GM23338 (cell line): ENCODE results near the gene USP31. TPM values are rescaled to one million over a fixed set of nuclear protein-coding genes. Genes with fewer than 3 reads are reported as not detected.
A peak's percentile ranks its signal among the peaks of the same experiment; 100 is the strongest.

Experiments used
- ATAC-seq: fragments of 200-7000 bp; cut with Tn5 transposase; 3 replicates; pipeline ENCODE4 v1.9.1; 2020
- DNase-seq: peaks from one replicate; pipeline ENCODE4 v3.0.0-alpha.2; 2015; ENCODE audit warnings: low spot score
- H2AFZ ChIP-seq: fragments of 200-600 bp; sonication (generic); 2 replicates; pipeline ENCODE4 v1.8.0; 2016; ENCODE audit warnings: antibody characterized with exemption, mild to moderate bottlenecking, moderate library complexity
- H3F3A ChIP-seq: fragments of 200-600 bp; sonication (generic); replicated peaks from 2 replicates; pipeline ENCODE4 v1.8.0; 2017; ENCODE audit warnings: antibody characterized with exemption, mixed run types, low read depth
- H3K27ac ChIP-seq: fragments of 200-600 bp; sonication (generic); 2 replicates; pipeline ENCODE4 v1.6.1; 2016; ENCODE audit warnings: low read depth
- H3K27me3 ChIP-seq: fragments of 200-600 bp; sonication (generic); 2 replicates; pipeline ENCODE4 v1.8.0; 2016; ENCODE audit warnings: mild to moderate bottlenecking, mixed run types, moderate library complexity; ENCODE audit not compliant: insufficient read depth
- H3K36me3 ChIP-seq: fragments of 200-600 bp; sonication (generic); 2 replicates; pipeline ENCODE4 v1.8.0; 2016; ENCODE audit warnings: mild to moderate bottlenecking; ENCODE audit not compliant: insufficient read depth
- H3K4me1 ChIP-seq: fragments of 200-600 bp; sonication (generic); 2 replicates; pipeline ENCODE4 v1.8.0; 2016; ENCODE audit warnings: mild to moderate bottlenecking, moderate library complexity; ENCODE audit not compliant: insufficient read depth
- H3K4me2 ChIP-seq: fragments of 200-600 bp; sonication (generic); 2 replicates; pipeline ENCODE4 v1.7.1; 2017; ENCODE audit warnings: mixed run types
- H3K4me3 ChIP-seq: fragments of 200-600 bp; sonication (generic); 2 replicates; pipeline ENCODE4 v1.6.1; 2016; ENCODE audit warnings: mixed run types
- H3K79me2 ChIP-seq: fragments of 200-600 bp; sonication (generic); replicated peaks from 2 replicates; pipeline ENCODE4 v1.8.0; 2017; ENCODE audit warnings: mild to moderate bottlenecking; ENCODE audit not compliant: insufficient read depth
- H3K9me2 ChIP-seq: fragments of 200-600 bp; sonication (generic); 2 replicates; pipeline ENCODE4 v1.8.0; 2017; ENCODE audit not compliant: insufficient read depth
- H4K20me1 ChIP-seq: fragments of 200-600 bp; sonication (generic); replicated peaks from 2 replicates; pipeline ENCODE4 v1.8.0; 2017; ENCODE audit warnings: mild to moderate bottlenecking; ENCODE audit not compliant: insufficient read depth
- H3K27ac Mint-ChIP-seq: 2 replicates; pipeline ENCODE4 v1.8.0; 2020; ENCODE audit warnings: inconsistent platforms, mild to moderate bottlenecking, moderate library complexity, mixed read lengths
- H3K27me3 Mint-ChIP-seq: 3 replicates; pipeline ENCODE4 v1.8.0; 2022; ENCODE audit warnings: low read depth, mild to moderate bottlenecking, moderate library complexity, mixed read lengths, inconsistent platforms; ENCODE audit not compliant: insufficient read depth, poor library complexity
- H3K36me3 Mint-ChIP-seq: 3 replicates; pipeline ENCODE4 v1.8.0; 2021; ENCODE audit warnings: low read depth, mild to moderate bottlenecking, inconsistent platforms, moderate library complexity, mixed read lengths
- H3K4me1 Mint-ChIP-seq: 3 replicates; pipeline ENCODE4 v1.8.0; 2020; ENCODE audit warnings: mild to moderate bottlenecking, inconsistent platforms, mixed read lengths
- H3K4me3 Mint-ChIP-seq: 3 replicates; pipeline ENCODE4 v1.8.0; 2021; ENCODE audit warnings: moderate library complexity, mild to moderate bottlenecking, inconsistent platforms, mixed read lengths
- H3K9me3 Mint-ChIP-seq: 3 replicates; pipeline ENCODE4 v1.8.0; 2020; ENCODE audit warnings: moderate library complexity, mild to moderate bottlenecking, inconsistent platforms, mixed read lengths
- NANOG ChIP-seq: IDR thresholded peaks from 2 replicates; pipeline ENCODE4 v1.6.1; 2016; ENCODE audit warnings: antibody characterized with exemption, borderline replicate concordance
- REST ChIP-seq: IDR thresholded peaks from one replicate; pipeline ENCODE4 v1.6.1; 2018; ENCODE audit warnings: antibody characterized with exemption; ENCODE audit not compliant: unreplicated experiment
- STAT1 ChIP-seq: IDR thresholded peaks from one replicate; pipeline ENCODE4 v1.6.1; 2016; ENCODE audit warnings: antibody characterized with exemption; ENCODE audit not compliant: unreplicated experiment
- ZNF462 ChIP-seq: fragments of 250-450 bp; sonication (Bioruptor Pico); IDR thresholded peaks from 2 replicates; pipeline ENCODE4 v1.5.0; 2020; ENCODE audit warnings: mild to moderate bottlenecking, moderate library complexity
- polyA plus RNA-seq: library from polyadenylated mRNA; unstranded; fragments of >200 nt; fragmentation: Nextera tagmentation; extraction: Ambion mirVana; gene quantifications from 2 replicates; pipeline ENCODE4 v1.2.1, GENCODE V29; 2016
- total RNA-seq: library from RNA; depleted of rRNA; stranded (reverse); fragments of >200 nt; shearing (Covaris generic); gene quantifications from 2 replicates; pipeline ENCODE4 v1.2.3, GENCODE V29; 2014

USP31 gene
- total and polyA plus RNA-seq, 2 experiments from 2014 or later = 4.3 to 17.9 TPM

GRCh38 chr16:23026784-23027362 lies 122.4 kb downstream of the USP31 start:
- no peaks in the 10 kb centered on the region for H3K36me3 Mint-ChIP-seq
- H3K4me3 Mint-ChIP-seq = no peak overlapping the region
- no peaks in the 10 kb centered on the region for H3K36me3 ChIP-seq
- peak; percentile 77 for DNase-seq
- H3K79me2 ChIP-seq = no peaks in the 10 kb centered on the region
- peaks cover 2% of the 10 kb centered on the region for H3K27me3 Mint-ChIP-seq
- H3F3A ChIP-seq = no peaks in the 10 kb centered on the region
- no peaks in the 10 kb centered on the region for H3K27me3 ChIP-seq
- 0 out of 2 replicates have a peak, but pooled peaks cover 5% of the 10 kb centered on the region for H3K4me1 ChIP-seq
- ATAC-seq = peak; percentile 73
- no peaks in the 10 kb centered on the region for H3K9me3 Mint-ChIP-seq
- no peaks in the 10 kb centered on the region; the same call in 1 of the 2 replicates for H4K20me1 ChIP-seq
- H3K27ac ChIP-seq = no peak overlapping the region
- H3K9me2 ChIP-seq = 0 out of 2 replicates have a peak, but pooled peaks cover 8% of the 10 kb centered on the region
- TF ChIP-seq NANOG (no peak), STAT1 (no peak), ZNF462 (CRISPR knock-in tag) (peak; percentile 81), REST (peak; percentile 95)
- no peak overlapping the region for H3K27ac Mint-ChIP-seq
- H3K4me3 ChIP-seq = no peak overlapping the region
- peaks cover 14% of the 10 kb centered on the region for H3K4me1 Mint-ChIP-seq
- no peak overlapping the region for H3K4me2 ChIP-seq
- H2AFZ ChIP-seq = no peak overlapping the region
